Measurements from ENCODE around the gene TNIP3. TPM values are rescaled to one million over a fixed set of nuclear protein-coding genes. Genes with fewer than 3 reads are reported as not detected.

The TNIP3 gene
- total and polyA plus RNA-seq, 2 of the 4 experiments (the other 2 are of a cell fraction), result 0.10 to 0.18 TPM

DNA sequence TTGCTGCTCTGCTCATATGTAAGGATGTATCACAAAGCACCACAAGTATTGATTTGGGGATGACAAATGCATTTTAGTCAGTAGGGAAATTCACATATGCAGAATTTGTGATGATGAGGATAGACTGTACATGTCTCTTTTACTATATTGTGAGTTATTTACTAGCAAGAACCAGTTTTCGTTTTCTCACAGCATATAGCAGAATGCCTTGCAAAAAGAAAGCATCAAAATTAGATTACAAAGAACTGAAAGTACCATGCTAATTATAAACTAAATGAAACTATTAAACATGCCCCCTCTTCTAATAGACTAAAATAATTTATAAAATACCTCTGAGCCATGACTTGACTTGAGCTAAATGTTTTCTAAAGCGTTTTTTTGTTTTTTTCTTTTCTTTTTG, 20.1 kb downstream of the TNIP3 start:
- TF ChIP-seq POLR2A (IDR thresholded peaks at IDR 0.05; ENCODE audit: low read depth, low read length) (no peak), NFE2L2 (IDR thresholded peaks at IDR 0.05; ENCODE audit: low read depth, low read length) (no peak), BHLHE40 (IDR thresholded peaks at IDR 0.05; ENCODE audit: low read depth, low read length) (no peak), RFX5 (IDR thresholded peaks at IDR 0.05; ENCODE audit: low read depth, low read length) (no peak), RAD21 (IDR thresholded peaks at IDR 0.05; ENCODE audit: low read length) (no peak)
- TF ChIP-seq, protein P1, sequence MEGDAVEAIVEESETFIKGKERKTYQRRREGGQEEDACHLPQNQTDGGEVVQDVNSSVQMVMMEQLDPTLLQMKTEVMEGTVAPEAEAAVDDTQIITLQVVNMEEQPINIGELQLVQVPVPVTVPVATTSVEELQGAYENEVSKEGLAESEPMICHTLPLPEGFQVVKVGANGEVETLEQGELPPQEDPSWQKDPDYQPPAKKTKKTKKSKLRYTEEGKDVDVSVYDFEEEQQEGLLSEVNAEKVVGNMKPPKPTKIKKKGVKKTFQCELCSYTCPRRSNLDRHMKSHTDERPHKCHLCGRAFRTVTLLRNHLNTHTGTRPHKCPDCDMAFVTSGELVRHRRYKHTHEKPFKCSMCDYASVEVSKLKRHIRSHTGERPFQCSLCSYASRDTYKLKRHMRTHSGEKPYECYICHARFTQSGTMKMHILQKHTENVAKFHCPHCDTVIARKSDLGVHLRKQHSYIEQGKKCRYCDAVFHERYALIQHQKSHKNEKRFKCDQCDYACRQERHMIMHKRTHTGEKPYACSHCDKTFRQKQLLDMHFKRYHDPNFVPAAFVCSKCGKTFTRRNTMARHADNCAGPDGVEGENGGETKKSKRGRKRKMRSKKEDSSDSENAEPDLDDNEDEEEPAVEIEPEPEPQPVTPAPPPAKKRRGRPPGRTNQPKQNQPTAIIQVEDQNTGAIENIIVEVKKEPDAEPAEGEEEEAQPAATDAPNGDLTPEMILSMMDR (conservative IDR thresholded peaks at IDR 0.05; ENCODE audit: low read depth, low read length), result no peak
- Histone ChIP-seq H2AK5ac (ENCODE audit: low read depth, low read length) (no peak overlapping the region), H3K56ac (ENCODE audit: extremely low read depth, insufficient read depth, low read length) (no peak overlapping the region), H2BK120ac (ENCODE audit: low read depth, low read length) (no peak overlapping the region), H3K4ac (ENCODE audit: low read depth, low read length) (no peak overlapping the region), H3K9me1 (ENCODE audit: insufficient read depth, low read length) (peaks cover 4% of the 10 kb centered on the region; the same call in 1 of the 2 replicates), H3K4me1 (ENCODE audit: control insufficient read depth, insufficient read depth, low read length) (peaks cover 5% of the 10 kb centered on the region; the same call in 1 of the 2 replicates), H3K9ac (ENCODE audit: low read depth, low read length) (no peak overlapping the region), H3K4me2 (ENCODE audit: low read depth, low read length) (no peak overlapping the region), H3K79me1 (ENCODE audit: low read depth in 1 of 2, low read length in 2 of 2) (no peaks in the 10 kb centered on the region), H4K8ac (ENCODE audit: low read depth in 2 of 2, low read length in 2 of 2) (no peak overlapping the region), H2AK9ac (replicated peaks; ENCODE audit: low read depth, low read length, poor library complexity) (no peak overlapping the region), H2BK15ac (ENCODE audit: low read depth, low read length) (no peak overlapping the region), H3K36me3 (ENCODE audit: control insufficient read depth, insufficient read depth, low read length) (no peaks in the 10 kb centered on the region), H3K4me3 (ENCODE audit: insufficient read depth, low read depth, low read length) (no peak overlapping the region), H3K14ac (replicated peaks; ENCODE audit: low read depth, low read length) (no peak overlapping the region), H3K27me3 (ENCODE audit: control insufficient read depth, insufficient read depth, low read length) (no peaks in the 10 kb centered on the region), H3K27ac (ENCODE audit: insufficient read depth, low read length) (no peak overlapping the region), H2BK20ac (ENCODE audit: low read depth, low read length) (no peak overlapping the region), H2BK5ac (ENCODE audit: low read depth, low read length, poor library complexity, severe bottlenecking) (no peak overlapping the region), H4K20me1 (ENCODE audit: insufficient read depth, low read length) (no peaks in the 10 kb centered on the region), H4K5ac (ENCODE audit: low read depth, low read length) (no peak overlapping the region), H3K9me3 (ENCODE audit: control insufficient read depth, insufficient read depth, low read length) (no peaks in the 10 kb centered on the region), H2AFZ (replicated peaks; ENCODE audit: low read length, poor library complexity) (no peak overlapping the region), H3K23ac (ENCODE audit: low read depth, low read length) (peak overlapping the region; percentile 38; the same call in 1 of the 2 replicates), H3K18ac (ENCODE audit: low read depth, low read length) (no peak overlapping the region), H4K91ac (ENCODE audit: insufficient read depth, low read depth, low read length) (no peak overlapping the region)
- in situ Hi-C loops (cut with MboI; ENCODE audit: low sequenced_read_pairs) (no loop called here), dilution Hi-C loops (cut with HindIII; ENCODE audit: low sequenced_read_pairs, unreplicated experiment) (no loop called here), intact Hi-C loops (cut with micrococcal nuclease) (no loop called here)
- CTCF ChIA-PET, result no interaction called here
- no peak for DNase-seq
- ATAC-seq (ENCODE audit: low read depth), result no peak
- WGBS, 2 experiments (ENCODE audit: extremely low coverage in 2 of 2, insufficient read length in 1 of 2), result no CpG with 5 or more reads among the region's 2 CpGs
- POLR2A ChIA-PET (ENCODE audit: unreplicated experiment), result no interaction called here
- no TSS peak for BruUV-seq (replicated peaks)
